Measurements from ENCODE around the gene NEURL1B.

Gene NEURL1B

GRCh38 chr5:172640822-172641358, at the start of gene NEURL1B:
Gene NEURL1B, plus strand, starts transcription at chr5:172641263. Its CDS starts 144 bp downstream, at chr5:172641407.
- no peak for TF ChIP-seq CTCF (IDR thresholded peaks at IDR 0.05)

GRCh38 chr5:172591636-172592035, 49.4 kb upstream of the NEURL1B start:
- TF ChIP-seq CTCF (IDR thresholded peaks at IDR 0.05), result no peak
- no peak overlapping the region for H3K4me2 ChIP-seq (ENCODE audit: low read length)
- no peaks in the 10 kb centered on the region for H3K27me3 ChIP-seq (ENCODE audit: control insufficient read depth, insufficient read depth, low read length)
- H3K79me2 ChIP-seq, result no peaks in the 10 kb centered on the region
- H3K9ac ChIP-seq, result no peak overlapping the region
- no peak overlapping the region for H3K27ac ChIP-seq
- H3K4me3 ChIP-seq (ENCODE audit: low read depth, low read length), result no peak overlapping the region
- no peaks in the 10 kb centered on the region for H3K36me3 ChIP-seq (ENCODE audit: control insufficient read depth, insufficient read depth, low read length)
- no peaks in the 10 kb centered on the region for H3K9me3 ChIP-seq (ENCODE audit: control insufficient read depth, low read length)
- no peaks in the 10 kb centered on the region for H3K4me1 ChIP-seq
- no peak overlapping the region for H2AFZ ChIP-seq

More at GRCh38 chr5:172640822-172641358, at the start of gene NEURL1B:
- H3K9ac ChIP-seq, result no peak within 1 kb of the TSS
- peak within 1 kb of the TSS; percentile 56 for H3K4me3 ChIP-seq (ENCODE audit: low read depth, low read length)
- peaks cover 15% of the 10 kb centered on the region for H3K4me1 ChIP-seq
- no peaks in the 10 kb centered on the region for H3K36me3 ChIP-seq (ENCODE audit: control insufficient read depth, insufficient read depth, low read length)
- no peaks in the 10 kb centered on the region for H3K79me2 ChIP-seq
- H3K27me3 ChIP-seq (ENCODE audit: control insufficient read depth, insufficient read depth, low read length), result no peaks in the 10 kb centered on the region
- H3K9me3 ChIP-seq (ENCODE audit: control insufficient read depth, low read length), result no peaks in the 10 kb centered on the region
- H3K27ac ChIP-seq, result peak within 1 kb of the TSS; percentile 45
- peak within 1 kb of the TSS; percentile 78 for H3K4me2 ChIP-seq (ENCODE audit: low read length)
- peak within 1 kb of the TSS; percentile 82 for H2AFZ ChIP-seq

- Histone ChIP-seq H3K4me1 (no peaks in the 10 kb centered on the region), H3K4me3 (ENCODE audit: low read depth, low read length) (no peak overlapping the region), H3K36me3 (ENCODE audit: control insufficient read depth, insufficient read depth, low read length) (no peaks in the 10 kb centered on the region), H3K4me2 (ENCODE audit: low read length) (no peak overlapping the region), H3K9me3 (ENCODE audit: control insufficient read depth, low read length) (no peaks in the 10 kb centered on the region), H3K79me2 (no peaks in the 10 kb centered on the region), H3K27ac (no peak overlapping the region), H3K9ac (no peak overlapping the region), H2AFZ (no peak overlapping the region), H3K27me3 (ENCODE audit: control insufficient read depth, insufficient read depth, low read length) (no peaks in the 10 kb centered on the region)
- no peak for TF ChIP-seq CTCF (IDR thresholded peaks at IDR 0.05)
Observed at GRCh38 chr5:172592881-172593280, 48.2 kb upstream of the NEURL1B start.

GRCh38 chr5:172593306-172593705, 47.8 kb upstream of the NEURL1B start:
- no peak overlapping the region for H3K27ac ChIP-seq
- H3K4me3 ChIP-seq (ENCODE audit: low read depth, low read length), result no peak overlapping the region
- no peak for TF ChIP-seq CTCF (IDR thresholded peaks at IDR 0.05)
- H3K9me3 ChIP-seq (ENCODE audit: control insufficient read depth, low read length), result no peaks in the 10 kb centered on the region
- no peaks in the 10 kb centered on the region for H3K79me2 ChIP-seq
- no peak overlapping the region for H2AFZ ChIP-seq
- H3K9ac ChIP-seq, result no peak overlapping the region
- H3K27me3 ChIP-seq (ENCODE audit: control insufficient read depth, insufficient read depth, low read length), result no peaks in the 10 kb centered on the region
- H3K4me1 ChIP-seq, result no peaks in the 10 kb centered on the region
- no peak overlapping the region for H3K4me2 ChIP-seq (ENCODE audit: low read length)
- no peaks in the 10 kb centered on the region for H3K36me3 ChIP-seq (ENCODE audit: control insufficient read depth, insufficient read depth, low read length)

GRCh38 chr5:172593721-172594235, 47.3 kb upstream of the NEURL1B start:
- Histone ChIP-seq H3K27me3 (ENCODE audit: control insufficient read depth, insufficient read depth, low read length) (no peaks in the 10 kb centered on the region), H3K36me3 (ENCODE audit: control insufficient read depth, insufficient read depth, low read length) (no peaks in the 10 kb centered on the region), H3K4me2 (ENCODE audit: low read length) (no peak overlapping the region), H3K4me3 (ENCODE audit: low read depth, low read length) (no peak overlapping the region), H3K4me1 (no peaks in the 10 kb centered on the region), H2AFZ (no peak overlapping the region), H3K27ac (no peak overlapping the region), H3K9me3 (ENCODE audit: control insufficient read depth, low read length) (no peaks in the 10 kb centered on the region), H3K79me2 (no peaks in the 10 kb centered on the region), H3K9ac (no peak overlapping the region)
- TF ChIP-seq CTCF (IDR thresholded peaks at IDR 0.05), result no peak
